Hepatocyte (in vitro differentiated cells): ENCODE results near the gene OR5K4. TPM values are rescaled to one million over a fixed set of nuclear protein-coding genes. Genes with fewer than 3 reads are reported as not detected.

Source experiments
- DNase-seq: peaks from one replicate; pipeline ENCODE4 v3.0.0-alpha.2; 2016; ENCODE audit warnings: low spot score
- H2AFZ ChIP-seq: fragments of 200-600 bp; sonication (generic); 2 replicates; pipeline ENCODE4 v1.6.0; 2016; ENCODE audit warnings: antibody characterized with exemption, mild to moderate bottlenecking
- H3K27ac ChIP-seq: fragments of 200-600 bp; sonication (generic); 2 replicates; pipeline ENCODE4 v1.5.1; 2016; ENCODE audit warnings: mild to moderate bottlenecking
- H3K27me3 ChIP-seq: fragments of 200-600 bp; sonication (generic); 2 replicates; pipeline ENCODE4 v1.6.1; 2016
- H3K36me3 ChIP-seq: fragments of 200-600 bp; sonication (generic); replicated peaks from 2 replicates; pipeline ENCODE4 v1.5.1; 2016; ENCODE audit warnings: low read depth; ENCODE audit not compliant: insufficient read depth
- H3K4me1 ChIP-seq: fragments of 200-600 bp; sonication (generic); 2 replicates; pipeline ENCODE4 v1.5.1; 2016; ENCODE audit warnings: mild to moderate bottlenecking, moderate library complexity; ENCODE audit not compliant: insufficient read depth
- H3K4me2 ChIP-seq: fragments of 200-600 bp; sonication (generic); 2 replicates; pipeline ENCODE4 v1.6.0; 2016
- H3K4me3 ChIP-seq: fragments of 200-600 bp; sonication (generic); 2 replicates; pipeline ENCODE4 v1.5.1; 2016; ENCODE audit warnings: mild to moderate bottlenecking
- H3K79me2 ChIP-seq: fragments of 200-600 bp; sonication (generic); 2 replicates; pipeline ENCODE4 v1.6.0; 2017; ENCODE audit warnings: mild to moderate bottlenecking
- H3K9me2 ChIP-seq: fragments of 200-600 bp; sonication (generic); replicated peaks from 2 replicates; pipeline ENCODE4 v1.6.0; 2017; ENCODE audit warnings: mild to moderate bottlenecking; ENCODE audit not compliant: insufficient read depth
- H3K9me3 ChIP-seq: fragments of 200-600 bp; sonication (generic); 2 replicates; pipeline ENCODE4 v1.5.1; 2016; ENCODE audit warnings: low read depth, mild to moderate bottlenecking
- H4K20me1 ChIP-seq: fragments of 200-600 bp; sonication (generic); 2 replicates; pipeline ENCODE4 v1.6.0; 2016; ENCODE audit warnings: mild to moderate bottlenecking; ENCODE audit not compliant: insufficient read depth, poor library complexity, severe bottlenecking
- CTCF ChIP-seq: fragments of 200-600 bp; sonication (generic); IDR thresholded peaks from 2 replicates; pipeline ENCODE4 v1.5.1; 2016; ENCODE audit warnings: antibody characterized with exemption, mild to moderate bottlenecking; ENCODE audit not compliant: poor library complexity
- EZH2 ChIP-seq: fragments of 200-600 bp; sonication (generic); IDR thresholded peaks from 2 replicates; pipeline ENCODE4 v1.6.1; 2016; ENCODE audit warnings: antibody characterized with exemption, mild to moderate bottlenecking, borderline replicate concordance
- EZH2phosphoT487 ChIP-seq: fragments of 200-600 bp; sonication (generic); IDR thresholded peaks from one replicate; pipeline ENCODE4 v1.6.1; 2018; ENCODE audit warnings: antibody characterized with exemption, mild to moderate bottlenecking, low read depth, moderate library complexity; ENCODE audit not compliant: unreplicated experiment, severe bottlenecking
- WGBS: methylation state at CpG from one replicate; pipeline ENCODE4 v1.1.6; 2016; ENCODE audit warnings: low lambda C conversion rate; ENCODE audit errors: missing lambda C conversion rate; 5-methylcytosine and 5-hydroxymethylcytosine counted together
- polyA plus RNA-seq: library from polyadenylated mRNA; unstranded; fragments of >200 nt; fragmentation: Nextera tagmentation; extraction: Ambion mirVana; gene quantifications from 2 replicates; pipeline ENCODE4 v1.2.1, GENCODE V29; 2016
- total RNA-seq: library from RNA; depleted of rRNA; stranded (reverse); fragments of >200 nt; gene quantifications from 2 replicates; pipeline ENCODE4 v1.2.3, GENCODE V29; 2014

The OR5K4 gene
- total and polyA plus RNA-seq, 2 experiments from 2014 or later, result not detected

DNA sequence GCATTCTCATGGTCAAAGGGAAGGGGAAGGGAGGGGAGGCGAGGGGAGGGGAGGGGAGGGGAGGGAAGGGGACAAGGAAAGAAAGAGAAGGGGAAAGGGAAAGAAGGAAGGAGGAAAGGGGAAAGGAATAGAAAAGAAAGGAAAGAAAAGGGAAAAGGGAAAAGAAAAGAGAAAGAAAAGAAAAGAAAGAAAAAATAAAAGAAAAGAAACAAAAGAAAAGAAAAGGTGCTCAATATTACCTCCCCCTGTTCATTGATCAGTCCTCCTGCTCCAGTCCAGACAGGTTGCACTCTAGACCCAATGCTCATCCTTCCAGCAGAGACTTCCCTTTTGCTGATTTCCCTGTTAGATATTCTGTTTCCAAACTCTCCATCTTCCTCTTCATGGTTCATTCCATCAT is 18.8 kb downstream of the OR5K4 start:
- H3K79me2 ChIP-seq, result no peaks in the 10 kb centered on the region
- H3K9me2 ChIP-seq, result no peaks in the 10 kb centered on the region
- no peaks in the 10 kb centered on the region for H3K27me3 ChIP-seq
- no peaks in the 10 kb centered on the region for H4K20me1 ChIP-seq
- no peak overlapping the region for H3K4me2 ChIP-seq
- no peak for TF ChIP-seq EZH2phosphoT487
- TF ChIP-seq CTCF, result no peak
- TF ChIP-seq EZH2, result no peak
- DNase-seq, result no peak
- no peaks in the 10 kb centered on the region for H3K36me3 ChIP-seq
- H2AFZ ChIP-seq, result no peak overlapping the region
- H3K4me3 ChIP-seq, result no peak overlapping the region
- H3K27ac ChIP-seq, result no peak overlapping the region
- 17% methylated on average over 1 of the region's 1 CpG for WGBS
- H3K9me3 ChIP-seq, result no peaks in the 10 kb centered on the region
- no peaks in the 10 kb centered on the region for H3K4me1 ChIP-seq

DNA sequence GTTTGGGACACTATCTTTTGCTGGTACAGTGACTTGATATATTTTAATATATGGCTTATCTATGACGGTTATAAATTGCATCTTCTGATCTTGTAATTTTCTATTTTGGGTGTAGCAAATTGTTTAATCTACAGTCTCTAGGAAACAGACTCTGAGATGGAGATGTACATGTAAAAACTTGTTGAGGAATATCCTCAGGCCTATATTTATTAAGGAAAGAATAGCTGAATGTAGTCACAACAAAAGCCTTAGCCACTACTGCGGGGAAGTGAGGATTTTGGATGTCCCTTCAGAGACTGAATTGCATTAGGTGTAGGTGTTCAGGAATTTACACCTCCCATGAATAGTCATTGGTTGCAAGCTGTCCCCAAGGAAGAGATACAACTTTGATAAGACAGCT is 23.0 kb downstream of the OR5K4 start:
- Histone ChIP-seq H3K36me3 (no peaks in the 10 kb centered on the region), H3K27ac (no peak overlapping the region), H3K9me2 (no peaks in the 10 kb centered on the region), H3K79me2 (no peaks in the 10 kb centered on the region), H3K4me1 (no peaks in the 10 kb centered on the region), H4K20me1 (no peaks in the 10 kb centered on the region), H3K4me2 (no peak overlapping the region), H3K27me3 (no peaks in the 10 kb centered on the region), H3K4me3 (no peak overlapping the region), H2AFZ (no peak overlapping the region), H3K9me3 (no peaks in the 10 kb centered on the region)
- 81% methylated on average over 2 of the region's 2 CpGs for WGBS
- no peak for TF ChIP-seq EZH2phosphoT487
- no peak for TF ChIP-seq EZH2
- TF ChIP-seq CTCF, result no peak
- no peak for DNase-seq

- no peak for TF ChIP-seq EZH2phosphoT487
- no peak for TF ChIP-seq CTCF
- no peak for TF ChIP-seq EZH2
- Histone ChIP-seq H3K27ac (no peak overlapping the region), H3K4me2 (no peak overlapping the region), H2AFZ (no peak overlapping the region), H3K4me1 (no peaks in the 10 kb centered on the region), H3K36me3 (no peaks in the 10 kb centered on the region), H3K4me3 (no peak overlapping the region), H3K9me3 (no peaks in the 10 kb centered on the region), H3K79me2 (no peaks in the 10 kb centered on the region), H3K9me2 (no peaks in the 10 kb centered on the region), H3K27me3 (no peaks in the 10 kb centered on the region), H4K20me1 (no peaks in the 10 kb centered on the region)
- DNase-seq, result no peak
- 95% methylated on average over 2 of the region's 2 CpGs for WGBS
These were observed 34.5 kb downstream of the OR5K4 start for GRCh38 chr3:98388147-98388546.

DNA sequence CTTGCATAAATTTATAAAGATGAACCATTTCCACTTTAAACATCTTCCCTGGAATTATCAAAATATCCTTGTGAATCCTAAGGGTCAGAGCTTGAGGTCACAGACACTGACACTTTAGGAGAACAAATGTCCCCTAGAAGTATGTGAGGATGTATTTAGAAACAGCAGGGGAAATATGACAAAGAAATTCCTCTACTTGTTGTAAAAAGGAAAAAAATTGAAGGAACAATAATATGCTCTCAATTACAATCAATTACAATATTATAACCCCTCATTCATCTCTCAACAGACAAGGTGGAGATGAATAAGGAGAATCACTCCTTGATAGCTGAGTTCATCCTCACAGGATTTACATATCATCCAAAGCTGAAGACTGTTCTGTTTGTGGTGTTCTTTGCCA is 36.7 kb downstream of the OR5K4 start, which contains the start of gene OR5K3:
Gene OR5K3, plus strand, starts transcription at position 301 of the 400 bp plus-strand sequence. Its CDS starts 0 bp downstream, at position 301.
- TF ChIP-seq EZH2, result no peak
- no peak for TF ChIP-seq EZH2phosphoT487
- TF ChIP-seq CTCF, result no peak
- H3K4me1 ChIP-seq, result no peaks in the 10 kb centered on the region
- no peak within 1 kb of the TSS for H3K4me2 ChIP-seq
- no peak for DNase-seq
- no peaks in the 10 kb centered on the region for H3K79me2 ChIP-seq
- H3K27me3 ChIP-seq, result no peaks in the 10 kb centered on the region
- H3K27ac ChIP-seq, result no peak within 1 kb of the TSS
- H3K4me3 ChIP-seq, result no peak within 1 kb of the TSS
- H4K20me1 ChIP-seq, result no peaks in the 10 kb centered on the region
- H3K36me3 ChIP-seq, result no peaks in the 10 kb centered on the region
- H2AFZ ChIP-seq, result no peak within 1 kb of the TSS
- H3K9me3 ChIP-seq, result no peaks in the 10 kb centered on the region
- no peaks in the 10 kb centered on the region for H3K9me2 ChIP-seq
